Dermis microvascular lymphatic vessel endothelial cell (primary cell): Measurements from ENCODE around the gene PPP1R13B. TPM values are rescaled to one million over a fixed set of nuclear protein-coding genes. Genes with fewer than 3 reads are reported as not detected.

Experiments used
- DNase-seq, 2 donors: peaks; one replicate each; pipeline versions ENCODE4 v3.0.0 to v3.0.0-alpha.2; 2010; ENCODE audit warnings: low read depth in 2 of 2
- total RNA-seq: library from RNA; depleted of rRNA; stranded (reverse); fragments of >200 nt; gene quantifications from 2 replicates; pipeline ENCODE4 v1.2.1, GENCODE V29; 2014

PPP1R13B gene
- total RNA-seq, 1 donor from 2014 or later = 9.1 TPM

DNA sequence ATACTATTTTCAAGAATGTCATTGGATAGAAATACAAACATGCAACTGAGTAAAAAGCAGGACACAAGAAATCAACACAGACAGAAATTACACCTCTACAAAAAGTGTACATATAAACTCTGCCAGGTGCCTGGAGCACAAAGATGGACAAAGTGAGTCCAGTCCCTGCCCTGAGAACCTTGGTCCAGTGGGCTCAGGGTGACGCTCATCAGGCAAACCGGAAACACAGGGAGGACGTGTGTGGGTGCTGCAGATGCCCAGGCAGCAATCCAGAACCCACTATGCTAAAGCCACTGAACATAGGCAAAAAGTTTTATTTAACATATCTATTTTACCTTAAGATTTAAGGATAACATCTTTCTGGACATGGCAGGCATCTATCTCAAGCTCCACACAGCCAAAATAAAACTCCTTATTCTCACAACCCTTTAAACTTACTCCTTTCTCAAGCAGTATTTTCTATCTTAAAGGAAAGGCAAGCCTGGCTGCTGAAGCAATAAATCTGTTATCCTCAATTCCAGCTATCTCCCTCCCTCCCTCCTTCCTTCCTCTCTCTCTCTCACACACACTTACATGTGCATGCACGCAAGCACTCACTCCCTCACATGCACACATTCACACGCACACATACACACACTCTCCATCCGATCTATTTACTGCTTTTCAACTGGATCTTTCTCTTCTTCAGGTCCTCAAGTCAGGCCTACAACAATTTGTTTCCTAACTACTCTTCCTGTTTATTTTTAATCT, 10.2 kb downstream of the PPP1R13B start:
- peak in 1 of 2 donors; percentile 53 for DNase-seq

DNA sequence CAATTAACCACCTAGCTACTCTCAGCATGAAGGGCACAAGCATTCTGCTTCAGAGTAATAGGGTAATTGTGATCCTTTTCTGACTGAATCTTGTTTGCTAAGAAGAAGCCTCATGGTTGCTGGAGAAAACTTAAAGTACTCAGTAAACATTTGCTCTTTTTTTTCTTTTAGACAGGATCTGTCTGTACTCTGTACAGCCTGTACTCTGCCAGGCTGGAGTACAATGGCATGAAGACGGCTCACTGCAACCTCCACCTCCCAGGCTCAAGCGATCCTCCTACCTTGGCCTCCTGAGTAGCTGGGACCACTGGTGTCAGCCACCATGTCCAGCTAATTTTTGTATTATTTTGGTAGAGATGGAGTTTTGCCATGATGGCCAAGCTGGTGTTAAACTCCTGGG, 12.4 kb downstream of the PPP1R13B start:
- no peak for DNase-seq

DNA sequence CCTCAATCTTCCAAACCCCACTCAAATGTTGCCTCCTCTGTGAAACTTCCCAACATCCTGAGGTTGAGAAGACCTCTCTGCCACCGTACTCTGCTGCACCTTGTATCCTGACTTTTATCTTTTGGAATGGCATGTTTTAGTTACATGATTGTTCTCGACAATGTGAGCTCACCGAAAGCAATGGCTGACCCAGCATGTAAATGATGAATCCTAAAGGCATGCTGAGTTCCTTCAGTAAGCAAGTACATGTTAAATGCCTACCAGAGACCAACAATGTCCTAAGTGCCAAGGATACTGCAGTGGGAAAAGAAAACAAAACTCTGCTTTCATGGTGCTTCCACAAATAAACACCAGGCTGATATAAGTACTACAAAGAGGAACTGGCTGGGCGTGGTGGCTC, 13.7 kb downstream of the PPP1R13B start:
- DNase-seq = no peak

DNA sequence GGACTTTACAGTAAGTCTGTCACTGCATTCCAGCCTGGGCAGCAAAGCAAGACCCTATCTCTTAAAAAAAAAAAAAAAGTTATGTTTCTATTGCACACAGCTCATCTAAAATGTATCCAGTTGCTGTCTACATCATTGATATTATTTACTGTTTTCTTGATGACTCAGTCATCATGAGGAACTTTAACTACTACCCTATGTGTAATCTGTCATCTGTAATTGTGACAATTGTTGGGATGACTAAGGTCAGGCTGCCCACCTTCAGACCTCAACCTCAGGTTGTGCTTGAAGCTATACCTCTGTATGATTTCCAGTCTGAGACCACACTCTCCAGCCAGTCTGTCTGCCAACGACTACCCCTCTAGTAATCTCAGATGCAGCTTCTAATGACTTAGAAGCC, 15.3 kb downstream of the PPP1R13B start:
- no peak for DNase-seq

DNA sequence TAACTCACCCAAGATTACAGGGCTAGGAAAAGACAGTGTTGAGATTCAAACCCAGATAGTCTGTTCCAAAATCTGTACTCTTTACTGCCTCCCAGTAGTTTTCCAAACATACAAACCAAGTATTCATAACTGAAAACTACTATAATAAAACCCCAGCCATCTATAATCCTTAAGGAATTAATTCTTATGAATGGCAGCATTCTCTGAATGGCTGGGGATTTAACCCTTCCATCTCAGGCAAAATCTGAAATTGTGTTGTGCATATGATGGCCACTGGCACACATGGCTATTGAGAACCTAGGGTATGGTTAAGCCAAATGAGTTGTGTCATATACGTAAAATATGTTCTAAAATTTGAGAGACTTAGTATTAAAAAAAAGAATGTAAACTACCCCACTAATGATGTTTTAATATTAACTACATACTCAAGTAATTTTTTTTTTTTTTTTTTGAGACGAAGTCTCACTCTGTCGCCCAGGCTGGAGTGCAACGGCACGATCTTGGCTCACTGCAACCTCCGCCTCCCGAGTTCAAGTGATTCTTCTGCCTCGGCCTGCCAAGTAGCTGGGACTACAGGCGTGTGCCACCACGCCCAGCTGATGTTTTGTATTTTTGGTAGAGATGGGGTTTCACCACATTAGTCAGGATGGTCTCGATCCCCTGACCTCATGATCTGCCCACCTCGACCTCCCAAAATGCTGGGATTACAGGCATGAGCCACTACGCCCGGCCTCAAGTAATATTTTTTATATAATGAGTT, 16.7 kb downstream of the PPP1R13B start:
- DNase-seq = no peak

DNA sequence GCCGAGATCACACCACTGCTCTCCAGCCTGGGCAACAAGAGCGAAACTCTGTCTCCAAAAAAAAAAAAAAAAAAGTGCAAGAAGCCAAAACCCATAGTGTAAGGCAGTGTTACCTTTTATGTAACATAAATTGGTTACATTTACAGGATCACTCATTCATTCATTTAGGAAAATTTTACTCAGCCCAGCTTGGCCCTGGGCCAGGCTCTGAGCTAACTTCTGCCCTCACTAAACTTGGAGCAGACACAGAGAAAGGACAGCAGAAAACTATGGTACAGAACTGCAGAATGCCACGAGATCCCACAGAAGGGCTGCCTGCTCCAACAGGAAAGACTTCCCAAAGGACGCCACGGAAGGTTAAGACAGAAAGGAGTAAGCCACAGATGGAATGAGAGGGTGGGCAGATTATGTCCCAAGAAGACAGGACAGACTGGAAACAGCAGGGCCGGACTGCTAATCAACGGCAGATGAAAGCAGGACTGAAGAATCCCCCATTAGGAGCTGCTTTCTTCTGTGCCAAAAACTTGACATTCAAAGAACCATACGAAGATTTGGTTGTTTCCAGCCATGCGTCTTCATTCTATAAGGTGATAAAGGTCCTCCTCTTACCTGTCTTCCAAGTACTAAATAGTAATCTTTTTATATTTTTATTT, 18.9 kb downstream of the PPP1R13B start:
- DNase-seq = peak; percentile 69 to 70

DNA sequence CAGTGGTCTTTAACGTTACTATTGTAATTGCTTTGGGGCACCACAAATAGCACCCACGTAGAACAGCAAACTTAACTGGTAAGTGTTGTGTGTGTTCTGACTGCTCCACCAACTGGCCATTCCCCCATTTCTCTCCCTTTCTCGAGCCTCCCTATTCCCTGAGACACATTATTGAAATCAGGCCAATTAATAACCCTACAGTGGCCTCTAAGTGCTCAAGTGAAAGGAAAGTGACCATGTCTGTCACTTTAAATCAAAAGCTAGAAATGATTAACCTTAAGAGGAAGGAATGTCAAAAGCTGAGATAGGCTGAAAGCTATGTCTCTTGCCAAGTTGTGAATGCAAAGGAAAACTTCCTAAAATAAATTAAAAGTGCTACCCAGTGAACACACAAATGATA, 22.3 kb downstream of the PPP1R13B start:
- no peak for DNase-seq

DNA sequence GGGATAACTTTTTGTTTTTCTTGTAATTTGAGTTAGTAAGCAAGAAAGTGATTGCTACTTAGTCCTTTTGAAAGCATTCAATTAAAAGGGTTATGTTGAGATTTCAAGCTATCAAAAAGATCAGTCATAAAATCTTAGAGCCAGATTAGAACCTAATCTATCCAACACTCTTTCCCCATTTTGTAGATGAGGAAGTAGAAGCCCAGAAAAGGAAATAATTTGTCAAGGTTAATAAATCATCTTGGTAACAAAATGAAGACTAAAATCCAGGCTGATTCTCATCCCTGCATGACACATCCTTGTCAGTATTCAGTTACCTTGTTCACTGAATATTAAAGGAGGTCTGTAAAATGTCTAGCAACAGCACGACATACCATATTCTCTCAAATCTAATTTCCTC, 26.5 kb downstream of the PPP1R13B start:
- peak in 1 of 2 donors; percentile 18 for DNase-seq

DNA sequence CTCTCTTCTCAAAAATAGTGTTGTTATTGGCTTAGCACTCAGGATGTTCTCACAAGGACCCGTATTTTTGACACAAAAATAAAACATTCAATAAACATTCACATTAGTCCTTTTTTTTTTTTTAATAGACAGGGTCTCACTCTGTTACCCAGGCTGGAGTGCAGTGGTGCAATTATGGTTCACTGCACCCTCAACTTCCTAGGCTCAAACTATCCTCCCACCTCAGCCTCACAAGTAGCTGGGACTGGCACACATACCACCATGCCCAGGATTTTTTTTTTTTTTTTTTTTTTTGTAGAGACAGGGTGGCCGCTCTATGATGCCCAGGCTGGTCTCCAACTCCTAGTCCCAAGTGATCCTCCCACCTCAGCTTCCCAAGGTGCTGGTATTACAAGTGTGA, 27.0 kb downstream of the PPP1R13B start:
- no peak for DNase-seq

DNA sequence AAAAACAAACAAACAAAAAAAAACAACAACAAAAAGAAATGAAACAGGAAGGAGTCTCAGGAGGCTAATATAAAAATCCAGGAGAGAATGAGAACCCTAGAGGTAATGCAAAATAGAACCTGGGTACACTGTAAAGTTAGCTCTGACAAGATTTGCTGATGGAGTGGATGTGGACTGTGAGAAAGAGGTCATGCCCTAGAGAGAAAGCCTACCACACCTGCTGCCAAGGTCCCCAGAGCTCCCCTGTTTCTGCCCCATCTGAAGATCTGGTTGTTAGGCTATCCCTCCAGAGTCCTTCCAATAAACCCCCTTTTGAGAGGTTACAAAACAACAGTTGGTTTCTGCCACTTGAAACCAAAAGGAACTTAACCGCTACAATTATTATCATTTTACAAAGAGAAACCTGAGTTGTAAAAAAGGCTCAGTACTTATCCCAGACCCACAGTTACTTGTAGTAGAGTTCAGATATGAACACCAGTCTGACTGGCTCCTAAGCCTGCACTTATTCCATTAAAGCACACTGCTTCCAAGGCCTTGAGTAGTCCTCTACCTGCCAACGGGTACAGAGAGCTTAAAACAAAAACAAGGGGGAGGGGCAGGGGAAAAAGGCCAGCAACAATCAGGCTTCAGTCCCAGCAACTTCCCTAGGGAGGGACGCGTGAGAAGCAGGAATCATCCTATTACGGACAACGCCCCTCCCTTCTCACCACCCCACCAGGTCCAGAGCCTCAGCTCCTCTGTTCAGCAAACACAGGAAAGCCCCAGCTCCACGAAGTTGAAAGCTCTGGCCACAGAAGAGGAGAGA, 27.7 kb downstream of the PPP1R13B start:
- DNase-seq = peak in 1 of 2 donors; percentile 67

DNA sequence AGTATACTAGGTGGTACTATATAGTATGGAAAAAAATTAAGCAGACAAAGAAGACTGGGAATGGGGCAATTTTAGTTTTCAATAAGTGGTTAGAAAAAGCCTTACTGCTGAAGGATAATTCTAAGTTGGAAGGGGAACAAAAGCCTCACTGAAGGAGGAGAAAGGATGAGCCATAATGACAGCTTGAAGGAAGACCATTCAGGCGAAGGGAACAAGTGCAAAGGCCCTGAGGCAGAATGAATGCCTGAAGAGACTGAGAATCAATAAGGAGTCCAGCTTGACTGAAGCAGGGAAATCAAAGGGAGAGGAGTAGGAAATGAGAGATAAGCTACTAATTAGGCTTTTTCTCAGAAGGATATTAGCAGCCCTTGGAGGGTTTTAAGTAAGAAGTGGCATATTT, 28.5 kb downstream of the PPP1R13B start:
- DNase-seq = no peak

DNA sequence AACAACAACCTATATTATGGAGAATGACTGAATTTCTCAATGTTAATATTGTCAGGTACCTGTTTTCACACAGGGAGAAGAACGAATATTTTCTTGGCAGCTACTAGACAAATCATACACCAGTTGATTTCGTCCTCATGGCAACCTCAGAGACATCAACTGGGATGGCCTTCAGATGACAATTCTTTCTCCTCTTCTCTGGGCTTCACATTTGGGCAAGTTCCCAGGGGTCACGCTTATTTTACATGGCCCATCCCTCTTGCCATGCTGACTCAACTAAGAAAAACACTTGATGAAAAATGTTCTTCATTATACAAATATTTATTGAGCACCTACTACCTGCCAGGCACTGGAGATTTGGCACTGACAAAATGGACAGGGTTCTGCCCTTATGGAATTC, 29.0 kb downstream of the PPP1R13B start:
- DNase-seq = no peak

DNA sequence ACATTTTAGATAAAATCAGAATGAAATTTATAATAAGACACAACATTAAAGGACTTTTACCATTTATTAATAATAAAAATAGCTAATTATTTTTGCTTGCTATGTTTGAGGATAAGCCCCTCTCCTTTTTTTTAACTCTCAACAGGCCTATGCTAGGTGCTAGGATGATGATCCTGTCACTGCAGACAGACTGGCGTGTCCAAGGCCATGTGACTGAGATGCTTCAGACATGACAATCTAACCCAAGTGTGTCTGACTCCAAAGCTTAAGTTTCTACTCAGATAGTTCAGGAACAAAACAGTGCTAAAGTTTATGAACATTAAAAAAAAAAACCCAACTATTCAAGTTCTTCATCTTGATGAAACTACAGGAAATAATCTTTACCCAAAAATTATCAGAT, 29.8 kb downstream of the PPP1R13B start:
- no peak for DNase-seq

DNA sequence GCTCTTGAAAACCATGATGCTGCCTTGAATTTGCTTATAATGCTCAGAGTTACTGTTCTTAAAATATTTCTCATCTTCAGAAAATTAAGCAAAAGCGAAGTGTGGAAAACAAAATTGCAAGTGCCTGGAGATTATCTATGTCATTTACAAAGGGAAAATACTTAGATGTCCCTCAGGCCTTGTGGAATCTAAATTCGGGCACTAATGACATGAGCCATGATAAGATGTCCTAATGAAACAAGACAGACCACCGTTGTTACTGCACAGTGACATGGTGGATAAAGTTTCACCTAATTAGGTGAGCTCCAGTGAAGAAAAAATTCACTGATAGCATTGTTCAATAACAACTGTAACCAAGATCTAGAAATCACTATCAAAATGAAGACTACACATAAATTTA, 30.4 kb downstream of the PPP1R13B start:
- DNase-seq = no peak

DNA sequence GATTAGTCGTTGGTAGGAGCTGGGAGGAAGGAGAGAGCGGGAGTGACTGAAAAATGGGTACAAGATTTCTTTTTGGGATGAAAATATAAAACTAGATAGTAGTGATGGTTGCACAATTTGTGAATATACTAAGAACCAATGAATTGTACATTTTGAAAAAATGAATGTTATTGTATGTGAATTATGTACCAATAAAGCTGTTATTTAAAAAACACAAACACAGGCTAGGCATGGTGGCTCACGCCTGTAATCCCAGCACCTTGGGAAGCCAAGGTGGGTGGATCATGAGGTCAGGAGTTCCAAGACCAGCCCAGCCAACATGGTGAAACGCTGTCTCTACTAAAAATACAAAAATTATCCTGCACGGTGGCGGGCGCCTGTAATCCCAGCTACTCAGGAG, 32.1 kb downstream of the PPP1R13B start:
- DNase-seq = no peak

DNA sequence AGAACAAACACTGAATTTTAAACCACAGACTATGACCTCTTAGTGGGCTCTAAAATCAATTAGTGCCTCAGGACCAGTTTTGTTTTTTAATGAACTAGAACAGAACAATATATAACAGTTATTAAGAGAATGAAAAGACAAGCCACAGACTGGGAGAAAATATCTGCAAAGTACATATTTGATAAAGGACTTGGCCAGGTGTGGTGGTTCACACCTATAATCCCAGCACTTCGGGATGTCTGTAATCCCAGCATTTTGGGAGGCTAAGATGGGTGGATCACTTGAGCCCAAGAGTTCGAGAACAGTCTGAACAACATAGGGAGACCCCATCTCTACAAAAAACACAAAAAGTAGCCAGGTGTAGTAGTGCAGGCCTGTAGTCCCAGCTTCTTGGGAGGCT, 36.2 kb downstream of the PPP1R13B start:
- no peak for DNase-seq

DNA sequence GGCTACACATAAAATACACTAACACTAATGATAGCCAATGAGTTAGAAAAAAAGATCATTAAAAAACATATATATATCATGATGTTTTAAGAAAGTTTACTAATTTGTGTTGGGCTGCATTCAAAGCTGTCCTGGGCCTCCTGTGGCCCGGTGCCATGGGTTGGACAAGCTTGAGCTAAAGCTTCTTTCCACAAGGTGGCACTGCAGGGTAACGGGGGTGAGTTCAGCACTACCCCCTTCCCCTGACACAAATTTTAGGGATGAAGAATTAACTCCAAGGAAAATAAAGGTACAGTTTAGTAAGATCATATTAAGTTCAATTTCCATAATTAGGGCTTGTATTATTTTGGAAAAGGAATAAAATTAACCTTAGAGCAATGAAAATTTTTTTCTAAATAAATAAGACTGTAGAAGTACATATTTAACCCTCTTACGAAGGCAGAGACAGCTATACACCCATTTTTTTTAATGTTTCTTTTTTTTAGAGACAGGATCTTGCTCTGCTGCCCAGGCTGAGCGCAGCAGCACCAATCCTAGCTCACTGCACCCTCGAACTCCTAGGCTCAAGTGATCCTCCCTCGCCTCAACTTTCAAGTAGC, 38.9 kb downstream of the PPP1R13B start:
- DNase-seq = peak; percentile 56 to 69

DNA sequence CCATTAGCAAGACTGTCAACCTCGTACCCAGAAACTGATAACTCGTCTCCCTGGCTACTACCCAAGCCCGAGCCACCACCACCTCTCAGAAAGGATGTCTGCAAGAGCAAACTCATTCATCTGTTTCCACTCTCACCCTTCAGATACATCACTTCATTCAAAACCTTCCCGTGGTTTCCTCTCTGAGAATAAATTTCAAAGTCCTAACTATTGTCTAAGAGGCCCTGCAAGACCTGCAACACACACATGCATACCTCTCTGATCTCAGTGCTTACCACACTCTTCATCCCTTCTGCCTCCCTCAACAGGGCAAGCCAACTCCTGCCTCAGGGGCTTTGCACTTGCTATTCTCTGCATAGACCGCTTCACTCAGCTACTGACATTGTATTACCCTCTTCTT, 40.6 kb downstream of the PPP1R13B start:
- no peak for DNase-seq

DNA sequence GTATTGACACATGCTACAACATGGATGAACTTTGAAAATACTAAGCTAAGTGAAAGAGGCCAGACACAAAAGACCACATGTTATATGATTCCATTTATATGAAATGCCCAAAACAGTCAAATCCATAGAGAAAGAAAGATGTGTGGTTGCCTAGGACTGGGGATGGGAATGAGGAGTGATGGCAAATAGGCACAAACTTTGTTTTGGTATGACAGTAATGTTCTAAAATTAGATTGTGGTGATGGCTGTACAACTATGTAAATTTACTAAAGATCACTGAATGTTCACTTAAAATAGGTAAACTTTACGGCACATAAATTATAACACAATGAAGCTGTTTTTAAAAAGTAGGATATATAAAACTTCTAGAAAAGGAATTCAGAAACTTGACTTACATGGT, 41.7 kb downstream of the PPP1R13B start:
- DNase-seq = no peak

DNA sequence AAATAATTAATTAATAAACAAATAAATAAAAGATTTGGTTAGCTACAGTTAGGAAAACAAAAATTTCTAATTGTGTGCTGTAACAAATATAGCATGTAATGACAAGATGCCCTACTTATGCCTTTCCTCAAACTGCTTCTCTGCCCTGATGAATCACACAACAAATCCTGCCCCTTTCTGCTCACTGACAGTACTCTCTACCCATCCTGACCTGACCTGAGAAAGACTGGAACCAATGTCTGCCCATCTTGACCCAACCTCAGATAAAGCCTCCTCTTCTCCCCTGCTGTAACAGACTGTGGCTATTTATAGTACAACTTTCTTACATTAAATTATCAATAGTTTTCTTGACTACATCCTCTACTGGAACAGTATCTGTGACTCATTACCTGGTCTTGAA, 43.7 kb downstream of the PPP1R13B start:
- DNase-seq = no peak

DNA sequence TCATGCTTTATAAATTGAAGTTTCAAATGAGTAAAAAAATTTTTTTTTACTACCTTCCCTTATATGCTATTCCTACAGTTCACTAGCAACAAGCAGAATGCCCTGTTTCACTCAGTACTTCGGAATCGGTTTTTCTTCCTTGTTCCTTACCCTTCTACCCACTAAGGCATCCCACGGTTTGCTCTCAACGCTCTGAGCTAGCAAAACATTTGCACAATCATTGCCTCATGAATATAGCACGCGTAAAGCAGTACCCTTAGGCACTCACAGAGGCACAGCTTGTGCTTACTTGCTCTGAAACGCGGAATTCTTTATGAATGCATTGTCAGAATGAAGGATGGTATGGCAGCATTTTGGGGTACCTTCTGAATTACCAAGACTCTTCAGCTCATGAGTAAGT, 45.0 kb downstream of the PPP1R13B start:
- no peak for DNase-seq
